Panc1 (cell line): Measurements from ENCODE around the gene CFD.
"Not testable (repeated sequence)": the region's sequence is repeated elsewhere in the genome, so short reads cannot be mapped to it uniquely, and the experiment has no call there.

Experiments
- CTCF ChIP-seq: fragments of 450-650 bp; IDR thresholded peaks from 2 replicates; pipeline ENCODE4 v1.5.1; 2017; ENCODE audit warnings: mild to moderate bottlenecking
- POLR2AphosphoS5 ChIP-seq: IDR thresholded peaks from 2 replicates; pipeline ENCODE4 v1.6.1; 2012; ENCODE audit warnings: mild to moderate bottlenecking, low read depth, low read length, moderate library complexity

- not testable (repeated sequence) for TF ChIP-seq CTCF, POLR2AphosphoS5
Observed at GRCh38 chr19:853614-854220, 5.7 kb upstream of the CFD start.
